Measurements from ENCODE around the gene KCTD5. TPM values are rescaled to one million over a fixed set of nuclear protein-coding genes. Genes with fewer than 3 reads are reported as not detected.

The KCTD5 gene
- total RNA-seq, 3 donors from 2014 or later (not counting 1 experiment from before 2014, with no cell fraction given) = 34.2 to 37.9 (median 36.5) TPM

DNA sequence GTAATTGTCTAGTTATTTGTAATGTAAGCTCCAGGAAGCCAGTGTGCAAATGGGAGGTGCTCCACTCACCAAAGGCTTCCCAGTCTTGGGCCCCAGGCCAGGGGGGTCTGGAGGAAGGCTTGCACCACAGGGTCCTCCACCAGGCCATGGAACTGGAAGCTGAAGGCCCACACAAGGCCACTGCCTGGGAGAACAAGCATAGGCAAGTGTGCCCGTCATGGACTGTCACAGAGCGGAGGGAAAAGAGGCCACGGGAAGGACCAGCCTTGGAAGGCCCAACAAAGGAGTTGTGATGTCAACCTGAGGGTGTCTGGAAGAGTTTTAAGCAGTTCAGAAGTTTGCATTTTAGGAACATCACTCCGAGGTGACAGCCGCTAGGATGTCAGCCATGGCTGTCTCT lies 67.2 kb downstream of the KCTD5 start:
- TF ChIP-seq, protein P1, sequence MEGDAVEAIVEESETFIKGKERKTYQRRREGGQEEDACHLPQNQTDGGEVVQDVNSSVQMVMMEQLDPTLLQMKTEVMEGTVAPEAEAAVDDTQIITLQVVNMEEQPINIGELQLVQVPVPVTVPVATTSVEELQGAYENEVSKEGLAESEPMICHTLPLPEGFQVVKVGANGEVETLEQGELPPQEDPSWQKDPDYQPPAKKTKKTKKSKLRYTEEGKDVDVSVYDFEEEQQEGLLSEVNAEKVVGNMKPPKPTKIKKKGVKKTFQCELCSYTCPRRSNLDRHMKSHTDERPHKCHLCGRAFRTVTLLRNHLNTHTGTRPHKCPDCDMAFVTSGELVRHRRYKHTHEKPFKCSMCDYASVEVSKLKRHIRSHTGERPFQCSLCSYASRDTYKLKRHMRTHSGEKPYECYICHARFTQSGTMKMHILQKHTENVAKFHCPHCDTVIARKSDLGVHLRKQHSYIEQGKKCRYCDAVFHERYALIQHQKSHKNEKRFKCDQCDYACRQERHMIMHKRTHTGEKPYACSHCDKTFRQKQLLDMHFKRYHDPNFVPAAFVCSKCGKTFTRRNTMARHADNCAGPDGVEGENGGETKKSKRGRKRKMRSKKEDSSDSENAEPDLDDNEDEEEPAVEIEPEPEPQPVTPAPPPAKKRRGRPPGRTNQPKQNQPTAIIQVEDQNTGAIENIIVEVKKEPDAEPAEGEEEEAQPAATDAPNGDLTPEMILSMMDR (IDR thresholded peaks at IDR 0.05) = no peak
- Mint-ChIP-seq H3K27ac (no peak overlapping the region), H3K4me1 (peaks cover 20 to 29% of the 10 kb centered on the region in 2 donors), H3K27me3 (ENCODE audit: low read depth in 2 of 2) (peaks cover 0 to 2% of the 10 kb centered on the region in 2 donors), H3K4me3 (peak overlapping the region; percentile 13), H3K9me3 (no peaks in the 10 kb centered on the region), H3K36me3 (no peaks in the 10 kb centered on the region)
- H3K4me1 ChIP-seq (ENCODE audit: control insufficient read depth, insufficient read depth, low read length) = peaks cover 32% of the 10 kb centered on the region
- intact Hi-C loops (cut with micrococcal nuclease) = no loop called here
- 93% methylated on average over 5 of the region's 5 CpGs for WGBS (ENCODE audit: insufficient coverage)
- peaks cover 7% of the 10 kb centered on the region for H3K9me3 ChIP-seq (ENCODE audit: control insufficient read depth, insufficient read depth, low read length)
- H3K27me3 ChIP-seq (ENCODE audit: control insufficient read depth, insufficient read depth, low read length) = no peaks in the 10 kb centered on the region
- no peak overlapping the region for H3K4me3 ChIP-seq (ENCODE audit: low read length)
- no peak overlapping the region for H3K27ac ChIP-seq (ENCODE audit: low read length)
- no peak for ATAC-seq
- no peaks in the 10 kb centered on the region for H3K36me3 ChIP-seq (ENCODE audit: control insufficient read depth, insufficient read depth, low read length)
- no peak for DNase-seq

- H3K36me3 Mint-ChIP-seq = no peaks in the 10 kb centered on the region
- Histone ChIP-seq H3K27me3 (ENCODE audit: control insufficient read depth, insufficient read depth, low read length) (no peaks in the 10 kb centered on the region), H3K27ac (ENCODE audit: low read length) (no peak overlapping the region), H3K4me1 (ENCODE audit: control insufficient read depth, insufficient read depth, low read length) (peaks cover 36% of the 10 kb centered on the region), H3K36me3 (ENCODE audit: control insufficient read depth, insufficient read depth, low read length) (no peaks in the 10 kb centered on the region), H3K9me3 (ENCODE audit: control insufficient read depth, insufficient read depth, low read length) (peaks cover 7% of the 10 kb centered on the region), H3K4me3 (ENCODE audit: low read length) (no peak overlapping the region)
- intact Hi-C loops (cut with micrococcal nuclease) = no loop called here
- ATAC-seq = no peak
- H3K9me3 Mint-ChIP-seq = no peaks in the 10 kb centered on the region
- peak overlapping the region in 1 of 2 donors; percentile 97 for H3K27ac Mint-ChIP-seq
- H3K4me1 Mint-ChIP-seq = peaks cover 25 to 33% of the 10 kb centered on the region in 2 donors
- H3K4me3 Mint-ChIP-seq = peak overlapping the region; percentile 66
- TF ChIP-seq, protein P1 (IDR thresholded peaks at IDR 0.05) = no peak
- DNase-seq = no peak
- peaks cover 0 to 2% of the 10 kb centered on the region in 2 donors for H3K27me3 Mint-ChIP-seq (ENCODE audit: low read depth in 2 of 2)
- WGBS (ENCODE audit: insufficient coverage) = 84% methylated on average over 6 of the region's 6 CpGs
Measured at GRCh38 chr16:2749936-2750335, 67.6 kb downstream of the KCTD5 start.

- Histone ChIP-seq H3K9me3 (ENCODE audit: control insufficient read depth, insufficient read depth, low read length) (peaks cover 7% of the 10 kb centered on the region), H3K27me3 (ENCODE audit: control insufficient read depth, insufficient read depth, low read length) (no peaks in the 10 kb centered on the region), H3K36me3 (ENCODE audit: control insufficient read depth, insufficient read depth, low read length) (peaks cover 2% of the 10 kb centered on the region), H3K4me3 (ENCODE audit: low read length) (peak overlapping the region; percentile 67), H3K4me1 (ENCODE audit: control insufficient read depth, insufficient read depth, low read length) (peaks cover 48% of the 10 kb centered on the region), H3K27ac (ENCODE audit: low read length) (peak overlapping the region; percentile 97)
- peaks cover 41 to 50% of the 10 kb centered on the region in 2 donors for H3K4me1 Mint-ChIP-seq
- no peaks in the 10 kb centered on the region for H3K27me3 Mint-ChIP-seq (ENCODE audit: low read depth in 2 of 2)
- H3K36me3 Mint-ChIP-seq = no peaks in the 10 kb centered on the region
- no peaks in the 10 kb centered on the region for H3K9me3 Mint-ChIP-seq
- intact Hi-C loops (cut with micrococcal nuclease) = loop anchor here (2.0 kb wide), 1 partner anchor 25 kb away; the partner anchor contains the start of gene ELOB
- peak overlapping the region; percentile 95 for H3K4me3 Mint-ChIP-seq
- peak overlapping the region; percentile 97 for H3K27ac Mint-ChIP-seq
- TF ChIP-seq, protein P1 (IDR thresholded peaks at IDR 0.05) = no peak
- DNase-seq = no peak
- no peak for ATAC-seq
- 65% methylated on average over 23 of the region's 23 CpGs for WGBS (ENCODE audit: insufficient coverage)
Measured at GRCh38 chr16:2751577-2752034, 69.3 kb downstream of the KCTD5 start.

Measured in natural killer cell (primary cell).